Measurements from ENCODE around the gene PCBP3. TPM values are rescaled to one million over a fixed set of nuclear protein-coding genes. Genes with fewer than 3 reads are reported as not detected.

The PCBP3 gene
- total RNA-seq, 1 experiment from 2014 or later = 15.2 TPM

GRCh38 chr21:45723049-45723958, 79.8 kb downstream of the PCBP3 start:
- peaks cover 4% of the 10 kb centered on the region; the same call in 1 of the 2 replicates for H3K4me1 ChIP-seq (replicated peaks)
- H3K27me3 ChIP-seq (replicated peaks) = no peaks in the 10 kb centered on the region
- DNase-seq (ENCODE audit: low read depth in 1 of 2, low spot score in 2 of 2) = no peak
- no peaks in the 10 kb centered on the region for H3K36me3 ChIP-seq
- H3K9me3 ChIP-seq (replicated peaks) = no peaks in the 10 kb centered on the region
- H3K27ac ChIP-seq = no peak overlapping the region
- no peak overlapping the region for H3K4me3 ChIP-seq

GRCh38 chr21:45724345-45724961, 80.9 kb downstream of the PCBP3 start:
- Histone ChIP-seq H3K27me3 (replicated peaks) (no peaks in the 10 kb centered on the region), H3K27ac (no peak overlapping the region), H3K4me3 (no peak overlapping the region), H3K36me3 (no peaks in the 10 kb centered on the region; the same call in 1 of the 2 replicates), H3K9me3 (replicated peaks) (no peaks in the 10 kb centered on the region), H3K4me1 (replicated peaks) (peaks cover 4% of the 10 kb centered on the region; the same call in 1 of the 2 replicates)
- no peak for DNase-seq (ENCODE audit: low read depth in 1 of 2, low spot score in 2 of 2)

- DNase-seq (ENCODE audit: low read depth in 1 of 2, low spot score in 2 of 2) = no peak
- peaks cover 4% of the 10 kb centered on the region; the same call in 1 of the 2 replicates for H3K4me1 ChIP-seq (replicated peaks)
- no peaks in the 10 kb centered on the region for H3K9me3 ChIP-seq (replicated peaks)
- no peaks in the 10 kb centered on the region; the same call in 1 of the 2 replicates for H3K36me3 ChIP-seq
- no peaks in the 10 kb centered on the region for H3K27me3 ChIP-seq (replicated peaks)
- no peak overlapping the region for H3K27ac ChIP-seq
- H3K4me3 ChIP-seq = no peak overlapping the region
Measured at GRCh38 chr21:45724994-45725843, 81.7 kb downstream of the PCBP3 start.

GRCh38 chr21:45725844-45726200, 82.3 kb downstream of the PCBP3 start:
- no peak for DNase-seq (ENCODE audit: low read depth in 1 of 2, low spot score in 2 of 2)
- Histone ChIP-seq H3K27me3 (replicated peaks) (no peaks in the 10 kb centered on the region), H3K27ac (no peak overlapping the region), H3K4me1 (replicated peaks) (peaks cover 4% of the 10 kb centered on the region; the same call in 1 of the 2 replicates), H3K9me3 (replicated peaks) (no peaks in the 10 kb centered on the region), H3K36me3 (no peaks in the 10 kb centered on the region; the same call in 1 of the 2 replicates), H3K4me3 (no peak overlapping the region)

- Histone ChIP-seq H3K9me3 (replicated peaks) (no peaks in the 10 kb centered on the region), H3K4me1 (replicated peaks) (peaks cover 4% of the 10 kb centered on the region; the same call in 1 of the 2 replicates), H3K36me3 (no peaks in the 10 kb centered on the region; the same call in 1 of the 2 replicates), H3K4me3 (no peak overlapping the region), H3K27ac (no peak overlapping the region), H3K27me3 (replicated peaks) (no peaks in the 10 kb centered on the region)
- no peak for DNase-seq (ENCODE audit: low read depth in 1 of 2, low spot score in 2 of 2)
Measured at GRCh38 chr21:45726438-45726837, 82.9 kb downstream of the PCBP3 start.

- H3K27ac ChIP-seq = no peak overlapping the region
- no peak overlapping the region for H3K4me3 ChIP-seq
- no peaks in the 10 kb centered on the region; the same call in 1 of the 2 replicates for H3K36me3 ChIP-seq
- H3K9me3 ChIP-seq (replicated peaks) = no peaks in the 10 kb centered on the region
- H3K27me3 ChIP-seq (replicated peaks) = no peaks in the 10 kb centered on the region
- no peak for DNase-seq (ENCODE audit: low read depth in 1 of 2, low spot score in 2 of 2)
- peaks cover 4% of the 10 kb centered on the region; the same call in 1 of the 2 replicates for H3K4me1 ChIP-seq (replicated peaks)
Measured at GRCh38 chr21:45727390-45727789, 83.9 kb downstream of the PCBP3 start.

GRCh38 chr21:45735259-45736000, 91.9 kb downstream of the PCBP3 start:
- Histone ChIP-seq H3K9me3 (replicated peaks) (0 out of 2 replicates have a peak, but pooled peaks cover 2% of the 10 kb centered on the region), H3K4me1 (replicated peaks) (peaks cover 19% of the 10 kb centered on the region), H3K36me3 (peaks cover 16% of the 10 kb centered on the region), H3K27me3 (replicated peaks) (no peaks in the 10 kb centered on the region), H3K27ac (no peak overlapping the region), H3K4me3 (no peak overlapping the region)
- no peak for DNase-seq (ENCODE audit: low read depth in 1 of 2, low spot score in 2 of 2)

GRCh38 chr21:45736042-45736689, 92.6 kb downstream of the PCBP3 start:
- peaks cover 19% of the 10 kb centered on the region for H3K36me3 ChIP-seq
- DNase-seq (ENCODE audit: low read depth in 1 of 2, low spot score in 2 of 2) = no peak
- peaks cover 27% of the 10 kb centered on the region for H3K4me1 ChIP-seq (replicated peaks)
- no peak overlapping the region for H3K4me3 ChIP-seq
- 0 out of 2 replicates have a peak, but pooled peaks cover 2% of the 10 kb centered on the region for H3K9me3 ChIP-seq (replicated peaks)
- no peak overlapping the region for H3K27ac ChIP-seq
- no peaks in the 10 kb centered on the region for H3K27me3 ChIP-seq (replicated peaks)

GRCh38 chr21:45736690-45737484, 93.4 kb downstream of the PCBP3 start:
- Histone ChIP-seq H3K27ac (no peak overlapping the region), H3K27me3 (replicated peaks) (no peaks in the 10 kb centered on the region), H3K4me3 (no peak overlapping the region), H3K4me1 (replicated peaks) (peaks cover 32% of the 10 kb centered on the region), H3K9me3 (replicated peaks) (0 out of 2 replicates have a peak, but pooled peaks cover 2% of the 10 kb centered on the region), H3K36me3 (peaks cover 19% of the 10 kb centered on the region)
- no peak for DNase-seq (ENCODE audit: low read depth in 1 of 2, low spot score in 2 of 2)

- Histone ChIP-seq H3K27me3 (replicated peaks) (no peaks in the 10 kb centered on the region), H3K9me3 (replicated peaks) (0 out of 2 replicates have a peak, but pooled peaks cover 2% of the 10 kb centered on the region), H3K36me3 (peaks cover 19% of the 10 kb centered on the region), H3K4me1 (replicated peaks) (peaks cover 38% of the 10 kb centered on the region), H3K4me3 (no peak overlapping the region), H3K27ac (no peak overlapping the region)
- no peak for DNase-seq (ENCODE audit: low read depth in 1 of 2, low spot score in 2 of 2)
Measured at GRCh38 chr21:45737485-45738166, 94.1 kb downstream of the PCBP3 start.

- Histone ChIP-seq H3K4me1 (replicated peaks) (peaks cover 33% of the 10 kb centered on the region), H3K27ac (peak overlapping the region; percentile 77), H3K27me3 (replicated peaks) (no peaks in the 10 kb centered on the region), H3K36me3 (peaks cover 22% of the 10 kb centered on the region), H3K9me3 (replicated peaks) (no peaks in the 10 kb centered on the region), H3K4me3 (no peak overlapping the region)
- peak; percentile 87 to 91 for DNase-seq (ENCODE audit: low read depth in 1 of 2, low spot score in 2 of 2)
Measured at GRCh38 chr21:45739218-45740087, 95.9 kb downstream of the PCBP3 start.

Measured in SJSA1 (cell line).